Endothelial cell of hepatic sinusoid (primary cell): Measurements from ENCODE around the gene LEF1.
"Not testable (repeated sequence)": the region's sequence is repeated elsewhere in the genome, so short reads cannot be mapped to it uniquely, and the experiment has no call there.

Experiments
- in situ Hi-C: cut with HindIII; loops from 2 replicates; pipeline ENCODE4 v1.10.0; 2017; ENCODE audit warnings: low sequenced_read_pairs

The LEF1 gene

GRCh38 chr4:108042927-108043326 is 125.8 kb downstream of the LEF1 start:
- in situ Hi-C loops = no loop called here

- in situ Hi-C loops = no loop called here
These were observed 130.8 kb downstream of the LEF1 start for GRCh38 chr4:108037884-108038283.

- in situ Hi-C loops = no loop called here
These were observed 132.5 kb downstream of the LEF1 start for GRCh38 chr4:108036213-108036612.

- in situ Hi-C loops = no loop called here
These were observed 133.0 kb downstream of the LEF1 start for GRCh38 chr4:108035691-108036090.

- in situ Hi-C loops = no loop called here
These were observed 134.2 kb downstream of the LEF1 start for GRCh38 chr4:108034565-108034964.

GRCh38 chr4:108033348-108033747 is 135.4 kb downstream of the LEF1 start:
- in situ Hi-C loops = no loop called here

- in situ Hi-C loops = no loop called here
These were observed 137.2 kb downstream of the LEF1 start for GRCh38 chr4:108031427-108032083.

GRCh38 chr4:108030332-108030731 is 138.4 kb downstream of the LEF1 start:
- in situ Hi-C loops = no loop called here

GRCh38 chr4:108029731-108030130 is 139.0 kb downstream of the LEF1 start:
- in situ Hi-C loops = no loop called here

- in situ Hi-C loops = no loop called here
These were observed 139.6 kb downstream of the LEF1 start for GRCh38 chr4:108029016-108029720.

- in situ Hi-C loops = no loop called here
These were observed 143.9 kb downstream of the LEF1 start for GRCh38 chr4:108024878-108025165.

GRCh38 chr4:108024085-108024877 is 144.5 kb downstream of the LEF1 start:
- in situ Hi-C loops = no loop called here

- in situ Hi-C loops = no loop called here
These were observed 149.9 kb downstream of the LEF1 start for GRCh38 chr4:108018884-108019187.

- in situ Hi-C loops = no loop called here
These were observed 150.5 kb downstream of the LEF1 start for GRCh38 chr4:108018040-108018883.

- in situ Hi-C loops = no loop called here
These were observed 154.8 kb downstream of the LEF1 start for GRCh38 chr4:108013955-108014354.

GRCh38 chr4:108013327-108013726 is 155.4 kb downstream of the LEF1 start:
- in situ Hi-C loops = no loop called here

GRCh38 chr4:108012382-108012781 is 156.3 kb downstream of the LEF1 start:
- in situ Hi-C loops = not testable (repeated sequence)

GRCh38 chr4:108010167-108010566 is 158.6 kb downstream of the LEF1 start:
- in situ Hi-C loops = no loop called here

- in situ Hi-C loops = no loop called here
These were observed 160.0 kb downstream of the LEF1 start for GRCh38 chr4:108008721-108009120.

GRCh38 chr4:108007984-108008383 is 160.7 kb downstream of the LEF1 start:
- in situ Hi-C loops = no loop called here

GRCh38 chr4:108006361-108006760 is 162.4 kb downstream of the LEF1 start:
- in situ Hi-C loops = no loop called here
